GM21825 (cell line): ENCODE data around the gene RIOK2.
"Not testable (repeated sequence)": the region's sequence is repeated elsewhere in the genome, so short reads cannot be mapped to it uniquely, and the experiment has no call there.

Source experiments
- ATAC-seq: cut with Tn5 transposase; IDR thresholded peaks from one replicate; pipeline ENCODE4 v1.9.1; 2021; ENCODE audit warnings: mild to moderate bottlenecking, moderate library complexity; ENCODE audit not compliant: unreplicated experiment

Gene RIOK2

DNA sequence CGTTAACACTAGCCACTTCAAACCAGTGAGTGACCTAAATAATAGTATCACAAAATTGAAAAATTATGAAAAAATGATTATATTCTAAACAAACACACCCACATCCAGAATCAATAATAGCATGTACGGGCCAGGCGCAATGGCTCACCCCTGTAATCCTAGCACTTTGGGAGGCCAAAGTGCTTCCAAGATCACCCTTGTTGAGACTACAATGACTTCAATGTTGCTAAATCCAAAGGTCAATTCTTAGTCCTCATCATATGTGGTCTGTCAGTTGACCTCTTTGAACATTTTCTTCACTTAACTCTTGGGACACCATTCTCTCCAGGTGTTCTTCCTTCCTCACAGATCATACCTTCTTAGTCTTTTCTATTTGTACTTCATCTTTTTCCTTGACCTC, 11.3 kb downstream of the RIOK2 start:
- no peak for ATAC-seq

DNA sequence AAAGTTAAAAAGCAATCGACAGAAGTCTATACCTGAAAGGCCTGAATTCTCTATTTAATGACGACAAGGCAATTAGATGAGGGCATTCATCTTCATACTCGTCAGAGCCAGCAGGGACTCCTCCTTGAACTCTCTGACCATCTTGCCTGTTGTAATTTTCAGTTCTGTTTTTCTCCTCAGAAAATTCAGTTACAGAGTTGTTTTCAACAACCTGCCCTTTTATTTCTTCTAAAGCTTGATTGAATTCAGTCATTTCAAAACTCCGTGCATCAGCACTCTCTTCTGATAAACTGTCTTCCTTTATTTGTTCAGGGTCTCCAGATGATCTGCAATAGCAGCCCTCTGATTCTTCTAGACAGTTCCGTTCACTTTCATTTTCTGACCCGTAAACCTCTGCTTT, 15.6 kb downstream of the RIOK2 start:
- peak; percentile 76 for ATAC-seq

DNA sequence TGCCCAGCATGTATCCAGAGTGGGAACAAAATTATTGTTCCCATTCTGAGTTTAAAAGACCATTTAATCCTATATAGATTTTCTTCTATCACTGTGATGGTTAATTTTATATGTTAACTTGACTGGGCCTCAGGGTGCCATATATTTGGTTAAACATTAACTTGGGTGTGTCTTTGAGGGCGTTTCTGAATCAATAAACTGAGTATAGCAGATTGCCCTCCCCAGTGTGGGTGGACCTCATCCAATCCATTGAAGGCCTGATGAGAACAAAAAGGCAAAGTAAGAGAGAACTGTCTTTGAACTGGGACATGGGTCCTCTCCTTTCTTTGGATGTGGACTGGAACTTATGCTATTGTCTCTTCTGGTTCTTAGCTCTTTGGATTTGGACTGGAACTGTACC, 17.3 kb downstream of the RIOK2 start:
- no peak for ATAC-seq

DNA sequence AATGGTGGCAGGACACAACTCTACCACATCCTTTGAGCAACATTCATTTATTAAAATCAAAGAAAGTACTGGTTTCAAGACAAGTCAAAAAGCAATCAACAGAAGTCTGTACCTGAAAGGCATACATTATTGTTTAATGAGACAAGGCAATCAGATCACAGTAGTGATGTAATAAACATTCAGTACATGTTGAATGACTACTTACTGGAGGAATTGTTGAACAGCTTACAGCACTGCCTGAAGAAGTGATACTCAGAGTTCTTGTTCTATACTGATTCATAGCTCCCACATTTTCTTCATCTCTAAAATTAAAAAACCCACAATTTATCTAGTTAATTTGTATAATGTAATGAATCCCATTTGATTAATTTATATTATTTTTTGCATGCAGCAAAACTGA, 18.2 kb downstream of the RIOK2 start:
- ATAC-seq = no peak

DNA sequence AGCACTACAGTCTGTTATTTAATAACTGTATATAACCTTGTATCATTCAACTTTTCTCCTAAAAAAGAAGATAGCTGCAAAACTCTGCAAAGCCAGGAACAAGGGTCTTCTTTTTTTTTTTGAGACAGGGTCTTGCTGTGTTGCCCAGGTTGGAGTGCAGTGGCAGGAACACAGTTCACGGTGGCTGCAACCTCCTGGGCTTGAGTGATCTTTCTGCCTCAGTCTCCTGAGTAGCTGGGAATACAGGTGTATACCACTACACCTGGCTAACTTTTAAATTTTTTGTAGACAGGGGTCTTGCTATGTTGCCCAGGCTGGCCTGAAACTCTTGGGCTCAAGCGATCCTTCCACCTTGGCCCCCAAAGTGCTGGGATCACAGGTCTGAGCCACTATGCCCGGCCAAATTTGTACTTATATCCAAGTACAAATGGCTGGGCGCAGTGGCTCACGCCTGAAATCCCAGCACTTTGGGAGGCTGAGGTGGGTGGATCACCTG, 19.2 kb downstream of the RIOK2 start:
- no peak for ATAC-seq

DNA sequence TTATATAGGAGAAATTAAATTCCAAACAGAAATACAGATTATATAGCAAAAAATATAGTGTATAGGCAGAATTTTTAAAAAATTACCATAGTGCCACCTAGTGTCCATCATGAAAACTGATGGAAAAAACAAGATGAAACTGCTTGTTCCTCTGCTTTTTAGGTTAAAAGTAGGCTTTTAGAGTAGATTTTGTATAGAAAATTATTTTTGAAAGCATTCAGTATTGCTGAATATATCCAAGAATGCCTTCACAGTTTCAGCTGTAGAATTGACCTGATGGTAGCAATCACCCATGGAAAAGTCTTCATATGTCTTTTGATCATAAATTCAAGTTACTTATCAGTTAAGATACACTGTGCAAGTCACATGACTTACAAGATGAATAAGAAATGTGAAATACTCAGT, 19.7 kb downstream of the RIOK2 start:
- no peak for ATAC-seq

DNA sequence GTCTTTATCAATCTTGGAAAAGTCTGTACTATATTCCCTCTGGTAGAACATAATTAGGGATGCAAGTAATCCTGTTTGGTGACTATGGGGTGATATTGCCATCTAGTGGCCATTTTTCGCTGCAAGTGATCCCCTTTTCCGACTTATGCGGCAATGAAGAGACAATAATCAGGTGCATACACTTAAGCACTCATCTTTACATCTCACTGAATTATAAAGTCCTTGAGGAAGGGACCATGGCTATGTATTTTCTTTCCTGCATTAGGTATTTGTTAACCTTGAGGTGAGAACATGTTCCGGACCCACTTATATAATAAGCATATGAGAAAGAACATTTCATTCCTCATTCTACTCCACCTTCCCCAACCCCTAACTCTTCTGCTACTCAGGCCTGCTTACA, 21.0 kb downstream of the RIOK2 start:
- no peak for ATAC-seq

DNA sequence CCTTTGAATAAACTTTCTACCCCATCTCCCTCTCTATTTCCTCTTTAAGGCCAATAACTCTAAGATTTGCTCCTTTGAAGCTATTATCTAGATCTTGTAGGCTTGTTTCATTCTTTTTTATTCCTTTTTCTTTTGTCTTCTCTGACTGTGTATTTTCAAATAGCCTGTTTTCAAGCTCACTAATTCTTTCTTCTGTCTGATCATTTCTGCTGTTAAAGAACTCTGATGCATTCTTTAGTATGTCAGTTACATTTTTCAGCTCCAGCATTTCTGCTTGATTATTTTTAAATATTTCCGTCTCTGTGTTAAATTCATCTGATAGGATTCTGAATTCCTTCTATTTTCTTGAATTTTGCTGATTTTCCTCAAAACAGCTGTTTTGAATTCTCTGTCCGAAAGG, 25.4 kb downstream of the RIOK2 start:
- no peak for ATAC-seq

DNA sequence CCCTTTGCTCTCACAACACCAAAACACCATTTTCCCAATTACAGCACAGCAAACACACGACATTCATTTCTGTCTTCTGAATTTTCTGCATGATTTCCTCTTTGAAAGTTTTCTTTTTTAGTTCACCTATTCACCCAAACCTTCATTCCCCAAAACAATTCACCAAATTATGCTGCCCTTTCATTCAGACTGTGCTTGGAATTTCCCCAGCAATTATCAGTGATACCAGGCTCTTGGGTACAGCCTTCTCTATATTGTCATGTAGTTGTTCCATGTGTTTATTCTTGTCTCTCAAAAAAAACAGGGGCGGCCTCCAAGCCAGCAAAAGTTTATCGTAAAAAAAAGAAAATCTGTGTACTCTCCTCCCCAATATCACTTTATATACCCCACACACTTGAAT, 31.7 kb downstream of the RIOK2 start:
- ATAC-seq = no peak

DNA sequence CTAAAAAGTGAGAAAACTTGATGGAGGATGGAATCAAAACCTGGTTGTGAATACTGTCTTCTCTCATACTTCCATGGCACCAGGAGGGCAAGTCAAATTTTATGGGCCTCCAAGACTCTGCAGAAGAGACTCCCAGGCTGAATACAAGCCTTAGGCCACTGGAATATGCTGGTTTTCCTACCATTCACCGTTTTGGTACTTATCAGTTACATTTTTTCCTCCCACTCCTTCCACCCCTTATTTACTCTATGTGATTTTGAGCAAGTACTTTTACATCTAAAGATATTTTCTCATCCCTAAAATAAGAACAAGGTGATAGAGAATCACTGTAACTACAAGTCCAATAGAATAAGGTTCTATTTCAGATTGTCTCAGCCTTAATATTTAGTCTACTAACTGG, 32.6 kb downstream of the RIOK2 start:
- ATAC-seq = no peak

DNA sequence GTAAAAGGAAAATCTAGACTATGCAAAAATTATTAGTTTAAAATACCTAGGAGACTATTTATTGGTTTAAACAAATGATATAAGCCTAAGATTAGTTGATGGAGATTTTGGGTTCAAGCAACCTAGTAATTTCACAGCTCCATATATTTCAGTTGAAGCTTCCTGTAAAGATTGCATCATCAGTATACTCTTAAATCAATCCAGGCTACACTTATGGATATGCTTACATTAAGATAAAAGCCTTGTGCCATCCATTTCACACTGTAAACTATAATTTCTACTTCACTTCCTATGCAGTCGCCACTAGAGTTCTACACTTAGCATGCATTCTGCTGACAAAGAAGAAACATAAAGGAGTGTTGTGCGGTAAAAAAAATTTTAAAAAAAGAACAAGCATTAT, 33.3 kb downstream of the RIOK2 start:
- ATAC-seq = no peak

DNA sequence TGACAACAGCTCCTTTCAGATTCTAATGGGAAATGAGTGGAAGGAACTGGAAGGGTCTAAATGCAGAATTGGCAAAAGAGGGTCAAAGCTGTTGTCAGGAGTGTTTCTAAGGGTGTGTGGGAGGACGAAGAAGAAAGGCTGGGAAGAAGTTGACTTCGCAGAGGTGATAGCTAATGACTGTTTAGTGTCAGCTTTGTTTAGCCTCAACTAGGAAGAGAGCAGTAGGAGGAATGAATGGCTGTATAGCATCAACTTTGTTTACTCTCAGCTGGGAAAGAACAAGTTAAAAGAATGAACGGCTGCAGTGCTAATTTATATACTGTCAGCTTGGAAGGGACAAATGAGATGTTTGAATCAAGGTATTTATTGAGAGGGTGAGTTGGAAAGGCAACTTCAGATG, 34.8 kb downstream of the RIOK2 start:
- ATAC-seq = no peak

DNA sequence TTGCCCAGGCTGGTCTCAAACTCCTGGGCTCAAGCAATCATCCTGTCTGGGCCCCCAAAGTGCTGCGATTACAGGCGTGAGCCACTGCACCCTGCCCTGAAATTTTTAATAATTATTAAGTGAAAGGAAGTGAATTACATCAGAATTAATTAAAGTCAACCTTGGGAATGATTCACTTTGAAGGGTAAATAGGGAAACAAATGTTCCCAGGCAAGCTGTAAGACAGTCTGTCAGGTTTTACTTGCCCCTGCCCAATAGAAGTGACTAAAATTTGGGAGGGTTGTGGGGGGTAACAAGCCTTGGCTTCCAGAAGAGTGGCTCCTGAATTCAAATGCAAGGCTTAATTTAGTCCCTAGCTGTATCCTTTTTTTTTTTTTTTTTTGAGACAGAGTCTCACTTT, 39.3 kb downstream of the RIOK2 start:
- ATAC-seq = no peak

DNA sequence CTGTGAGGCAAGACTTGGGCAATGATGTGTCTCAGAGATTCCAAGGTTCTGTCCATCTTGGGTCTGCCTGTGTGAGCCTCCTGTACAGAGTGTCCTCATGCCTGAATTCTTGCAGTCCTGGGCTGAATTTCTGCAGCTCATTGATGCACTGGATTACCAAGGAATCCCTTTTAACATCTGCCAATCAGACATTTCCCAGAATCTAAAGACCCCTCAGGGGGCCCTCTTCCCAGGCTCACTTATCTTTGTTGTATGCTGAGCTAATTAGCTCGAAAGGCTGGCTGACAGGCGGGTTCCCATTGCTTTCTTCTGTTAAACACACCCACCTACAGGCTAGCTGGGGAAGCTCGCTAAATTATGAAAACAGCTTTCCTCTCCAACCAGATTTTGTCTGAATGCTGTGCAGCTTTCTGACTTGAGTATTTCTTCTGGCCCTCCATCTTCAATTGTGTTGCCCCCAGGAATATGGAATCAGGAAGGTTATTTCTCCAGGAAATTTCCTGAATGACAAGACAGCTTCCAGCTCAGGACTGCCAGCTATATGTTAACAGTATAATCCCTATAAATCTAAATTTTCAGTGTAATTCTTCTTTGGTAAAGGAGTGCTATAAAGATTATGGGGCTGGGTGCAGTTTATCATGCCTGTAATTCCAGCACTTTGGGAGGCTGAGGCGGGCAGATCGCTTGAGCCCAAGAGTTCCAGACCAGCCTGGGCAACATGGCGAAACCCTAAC, 40.4 kb downstream of the RIOK2 start, which contains the start of gene LIX1:
TSS of gene LIX1 (minus strand) at position 91 of the 734 bp plus-strand sequence. CDS start at position 56, 35 bp downstream.
- peak; percentile 83 for ATAC-seq

DNA sequence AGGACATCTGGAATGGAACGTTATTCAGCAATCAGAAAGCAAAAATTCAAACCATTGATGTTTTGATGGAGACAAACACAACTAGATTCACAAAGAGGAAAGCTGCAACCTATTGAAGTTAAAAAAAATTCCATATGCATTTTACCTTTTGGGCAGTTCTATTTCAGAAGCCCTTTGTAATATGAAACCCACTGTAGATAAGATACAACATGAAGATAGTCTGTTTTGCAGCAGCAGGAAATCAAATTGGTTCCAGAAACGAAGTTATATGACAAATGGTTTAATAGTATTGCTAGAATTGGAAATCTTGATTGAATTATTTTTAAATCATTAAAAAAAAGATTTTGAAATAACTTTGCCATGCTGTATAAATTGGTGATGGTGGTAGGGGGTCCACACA, 41.5 kb downstream of the RIOK2 start:
- ATAC-seq = no peak

DNA sequence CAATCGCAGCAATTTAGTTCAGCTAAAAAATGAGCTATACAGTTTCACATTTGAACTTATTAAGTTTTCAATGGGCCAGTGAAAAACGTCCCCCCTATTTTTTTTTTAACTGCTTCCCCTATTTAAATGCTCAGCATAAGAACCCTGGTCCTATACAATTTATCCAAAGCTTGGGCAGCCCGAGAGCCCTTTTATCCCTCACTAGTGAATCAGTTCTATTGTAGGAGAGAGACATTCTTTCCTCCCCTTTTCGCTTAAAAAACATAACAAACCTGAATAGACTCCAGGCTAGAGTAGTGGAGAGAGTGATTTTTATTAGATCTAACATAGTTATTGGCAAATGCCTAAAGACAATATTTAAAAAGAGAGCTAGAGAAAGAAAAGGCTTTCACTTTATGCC, 42.0 kb downstream of the RIOK2 start:
- no peak for ATAC-seq

DNA sequence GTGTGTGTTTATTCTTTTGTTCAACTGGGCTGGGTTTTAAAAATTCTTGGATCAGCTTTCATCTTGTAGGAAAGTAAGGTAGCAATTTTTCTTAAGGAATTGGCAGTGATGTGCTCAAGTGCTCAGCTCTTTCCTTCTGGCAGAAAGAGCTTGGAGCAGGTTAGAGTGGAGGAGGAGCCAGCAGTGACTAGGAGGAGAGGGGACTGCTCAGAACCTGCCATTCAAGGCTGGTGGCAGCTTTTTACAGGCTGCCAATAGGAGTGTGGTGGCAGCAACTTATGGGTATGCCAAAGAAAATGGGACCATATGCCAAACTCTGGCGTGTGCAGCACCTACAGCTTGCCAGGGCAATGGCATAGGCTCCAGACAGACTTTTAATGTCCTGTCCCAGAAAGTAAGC, 42.8 kb downstream of the RIOK2 start:
- not testable (repeated sequence) for ATAC-seq

DNA sequence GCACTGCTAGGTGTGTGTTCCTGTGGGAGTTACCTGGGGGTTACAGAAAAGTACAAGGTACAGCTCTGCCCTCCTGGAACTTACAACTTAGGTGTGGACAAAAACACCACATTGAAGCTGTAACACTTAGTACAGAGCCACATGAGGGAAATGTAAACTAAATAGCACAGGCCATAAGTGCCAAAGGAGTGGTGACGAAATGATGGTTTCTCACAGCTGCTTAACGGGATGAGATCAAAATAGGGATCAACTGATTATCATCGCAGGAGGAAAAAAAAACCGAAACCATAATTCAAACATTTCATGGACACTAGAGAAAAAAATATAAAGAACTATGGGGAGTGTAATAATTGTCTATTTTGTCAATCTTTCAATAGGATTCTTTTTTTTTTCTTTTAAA, 46.6 kb downstream of the RIOK2 start:
- no peak for ATAC-seq

DNA sequence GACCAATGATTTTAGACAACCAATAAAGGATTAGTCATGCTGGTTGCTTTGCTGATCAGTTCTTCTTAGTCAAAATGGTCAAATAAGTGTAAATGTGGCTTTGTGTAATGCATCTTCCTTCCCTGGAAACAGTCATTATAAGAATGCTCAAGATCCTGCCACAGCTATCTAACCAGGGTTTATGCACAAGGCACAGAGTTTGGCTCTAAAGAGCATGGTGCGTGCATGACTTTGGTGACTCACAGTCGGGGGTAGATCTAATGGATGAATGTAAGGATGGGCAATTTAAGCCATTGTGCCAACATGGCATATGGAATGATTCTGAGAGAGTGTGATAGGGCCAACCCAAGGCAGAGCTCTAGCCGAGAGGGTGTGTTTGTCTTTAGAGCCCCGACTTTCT, 47.2 kb downstream of the RIOK2 start:
- no peak for ATAC-seq

DNA sequence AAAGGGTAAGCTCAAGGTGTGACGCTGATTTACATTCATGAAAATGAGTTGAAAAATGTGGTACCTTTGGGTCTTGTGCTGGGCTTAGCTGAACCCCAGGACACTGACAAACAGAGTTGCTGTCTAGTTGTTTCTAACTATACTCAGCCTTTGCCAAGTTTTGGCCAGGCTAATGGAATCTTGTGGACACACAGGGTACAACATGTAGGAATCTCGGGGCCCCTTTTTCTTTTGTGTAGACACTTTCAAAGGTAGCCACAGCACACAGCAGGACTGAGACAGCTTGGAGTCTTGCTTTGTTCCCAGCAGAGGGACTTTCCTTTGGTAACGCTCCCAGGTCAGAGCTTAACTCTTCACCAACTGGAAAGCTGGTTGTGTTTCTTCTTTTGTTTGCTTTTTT, 48.4 kb downstream of the RIOK2 start:
- ATAC-seq = no peak

DNA sequence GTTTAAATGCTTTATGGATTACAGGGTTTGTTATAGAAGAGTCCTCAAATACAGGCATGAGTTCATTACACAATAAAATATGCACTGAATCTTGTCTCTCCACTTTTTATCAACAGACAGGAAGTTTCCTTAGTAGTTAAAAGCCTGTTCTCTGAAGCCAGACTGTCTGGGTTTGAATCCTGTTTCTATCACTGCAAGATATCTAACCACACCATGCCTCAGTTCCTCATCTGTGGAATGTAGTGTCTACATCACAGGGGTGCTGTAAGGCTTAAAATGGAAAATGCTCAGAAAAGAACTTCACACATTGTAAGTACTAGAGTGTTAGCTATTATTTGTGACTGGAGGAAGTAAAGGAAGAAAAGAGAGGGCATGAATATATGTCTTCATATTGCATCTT, 49.9 kb downstream of the RIOK2 start:
- ATAC-seq = no peak

DNA sequence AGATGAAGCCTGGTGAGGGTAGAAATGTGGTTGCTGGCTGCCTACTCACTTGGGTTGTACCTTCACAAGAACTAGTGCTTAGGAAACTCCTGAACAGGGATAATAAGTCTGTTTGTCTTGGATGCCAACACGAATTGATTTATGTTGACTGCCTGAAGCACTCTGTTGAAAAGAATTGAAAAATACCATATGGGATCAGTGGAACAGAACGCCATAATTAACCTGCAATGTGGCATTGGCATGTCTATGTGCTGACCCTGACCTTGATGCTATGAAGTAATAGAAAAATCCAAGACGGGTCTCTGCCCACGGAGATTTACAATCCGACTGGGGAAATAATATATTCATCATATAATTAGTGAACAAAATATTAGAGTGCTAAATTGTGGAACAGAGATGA, 51.1 kb downstream of the RIOK2 start:
- ATAC-seq = no peak

DNA sequence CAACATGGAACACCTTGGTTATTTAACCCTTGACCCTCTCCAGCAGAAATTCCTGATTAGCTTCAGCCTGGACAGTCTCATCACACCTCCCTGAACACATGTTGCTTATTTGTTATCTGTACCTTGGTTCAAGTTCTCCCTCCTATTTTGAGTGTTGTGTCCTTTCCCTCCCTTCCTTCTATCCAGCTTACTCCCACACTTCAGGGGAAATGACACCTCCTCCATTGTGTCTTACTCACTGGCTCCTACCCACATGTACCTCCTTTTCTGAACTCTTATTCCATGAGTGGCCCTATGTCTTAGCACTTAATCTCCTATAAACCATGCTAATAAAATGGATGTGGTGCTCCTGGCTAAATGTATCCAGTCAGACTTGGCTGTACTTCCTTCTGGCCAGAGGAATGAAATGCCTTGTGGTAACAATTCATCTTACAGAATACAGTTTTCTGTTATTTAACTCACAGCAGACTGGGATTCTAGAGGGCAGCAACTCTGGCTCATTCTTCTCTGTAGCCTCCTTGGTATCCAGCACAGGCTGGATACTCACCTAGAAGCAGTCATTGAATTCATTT, 51.8 kb downstream of the RIOK2 start:
- no peak for ATAC-seq
